KOPT-K1 (cell line): ENCODE results near the gene SIL1.
"Not testable (repeated sequence)": the region's sequence is repeated elsewhere in the genome, so short reads cannot be mapped to it uniquely, and the experiment has no call there.

ENCODE experiments used
- H3K27ac ChIP-seq: fragments of 200-600 bp; sonication (generic); 2 replicates; pipeline ENCODE4 v1.5.1; 2016; ENCODE audit warnings: antibody characterized with exemption, mild to moderate bottlenecking, low read depth, low read length; ENCODE audit not compliant: poor library complexity, severe bottlenecking
- H3K36me3 ChIP-seq: fragments of 200-600 bp; sonication (generic); 2 replicates; pipeline ENCODE4 v1.5.1; 2017; ENCODE audit warnings: antibody characterized with exemption, mild to moderate bottlenecking, low read length, moderate library complexity; ENCODE audit not compliant: insufficient read depth
- H3K9me3 ChIP-seq: fragments of 200-600 bp; sonication (generic); 2 replicates; pipeline ENCODE4 v1.5.1; 2017; ENCODE audit warnings: antibody characterized with exemption, low read length, mild to moderate bottlenecking; ENCODE audit not compliant: insufficient read depth, poor library complexity, severe bottlenecking

Gene SIL1

GRCh38 chr5:138926257-138926656 lies 271.9 kb downstream of the SIL1 start:
- Histone ChIP-seq H3K36me3 (peaks cover 12% of the 10 kb centered on the region; the same call in 1 of the 2 replicates), H3K9me3 (no peaks in the 10 kb centered on the region), H3K27ac (no peak overlapping the region)

GRCh38 chr5:138925090-138925635 lies 273.0 kb downstream of the SIL1 start:
- no peaks in the 10 kb centered on the region for H3K9me3 ChIP-seq
- H3K27ac ChIP-seq: no peak overlapping the region
- peaks cover 5% of the 10 kb centered on the region; the same call in 1 of the 2 replicates for H3K36me3 ChIP-seq

GRCh38 chr5:138922494-138922893 lies 275.7 kb downstream of the SIL1 start:
- no peak overlapping the region for H3K27ac ChIP-seq
- H3K36me3 ChIP-seq: peaks cover 5% of the 10 kb centered on the region; the same call in 1 of the 2 replicates
- no peaks in the 10 kb centered on the region for H3K9me3 ChIP-seq

- not testable (repeated sequence) for H3K9me3 ChIP-seq, H3K27ac ChIP-seq, H3K36me3 ChIP-seq
These were observed 276.8 kb downstream of the SIL1 start for GRCh38 chr5:138921362-138921761.

- Histone ChIP-seq H3K27ac (no peak overlapping the region), H3K9me3 (no peaks in the 10 kb centered on the region), H3K36me3 (peaks cover 5% of the 10 kb centered on the region; the same call in 1 of the 2 replicates)
These were observed 278.0 kb downstream of the SIL1 start for GRCh38 chr5:138920181-138920580.

- H3K36me3 ChIP-seq: no peaks in the 10 kb centered on the region
- H3K27ac ChIP-seq: no peak overlapping the region
- no peaks in the 10 kb centered on the region for H3K9me3 ChIP-seq
These were observed 279.5 kb downstream of the SIL1 start for GRCh38 chr5:138918686-138919085.

GRCh38 chr5:138914338-138914737 lies 283.8 kb downstream of the SIL1 start:
- H3K27ac ChIP-seq: no peak overlapping the region
- no peaks in the 10 kb centered on the region for H3K36me3 ChIP-seq
- H3K9me3 ChIP-seq: peaks cover 11% of the 10 kb centered on the region

- no peak overlapping the region for H3K27ac ChIP-seq
- H3K36me3 ChIP-seq: no peaks in the 10 kb centered on the region
- peaks cover 11% of the 10 kb centered on the region for H3K9me3 ChIP-seq
These were observed 284.4 kb downstream of the SIL1 start for GRCh38 chr5:138913773-138914172.

GRCh38 chr5:138912093-138912492 lies 286.1 kb downstream of the SIL1 start:
- H3K36me3 ChIP-seq: no peaks in the 10 kb centered on the region
- H3K27ac ChIP-seq: no peak overlapping the region

GRCh38 chr5:138911441-138911840 lies 286.7 kb downstream of the SIL1 start:
- Histone ChIP-seq H3K36me3 (no peaks in the 10 kb centered on the region), H3K27ac (no peak overlapping the region), H3K9me3 (peaks cover 11% of the 10 kb centered on the region)

More at GRCh38 chr5:138912093-138912492, 286.1 kb downstream of the SIL1 start:
- peaks cover 11% of the 10 kb centered on the region for H3K9me3 ChIP-seq

GRCh38 chr5:138910546-138911185 lies 287.5 kb downstream of the SIL1 start:
- H3K27ac ChIP-seq: no peak overlapping the region
- no peaks in the 10 kb centered on the region for H3K36me3 ChIP-seq
- H3K9me3 ChIP-seq: peaks cover 11% of the 10 kb centered on the region

GRCh38 chr5:138909734-138910133 lies 288.4 kb downstream of the SIL1 start:
- Histone ChIP-seq H3K9me3 (peaks cover 11% of the 10 kb centered on the region), H3K27ac (no peak overlapping the region), H3K36me3 (no peaks in the 10 kb centered on the region; the same call in 1 of the 2 replicates)

- Histone ChIP-seq H3K9me3 (peaks cover 10% of the 10 kb centered on the region), H3K27ac (no peak overlapping the region)
These were observed 292.6 kb downstream of the SIL1 start for GRCh38 chr5:138905541-138905940.

GRCh38 chr5:138903130-138903775 lies 294.9 kb downstream of the SIL1 start:
- no peaks in the 10 kb centered on the region; the same call in 1 of the 2 replicates for H3K36me3 ChIP-seq
- no peaks in the 10 kb centered on the region for H3K9me3 ChIP-seq
- no peak overlapping the region for H3K27ac ChIP-seq

More at GRCh38 chr5:138905541-138905940, 292.6 kb downstream of the SIL1 start:
- no peaks in the 10 kb centered on the region; the same call in 1 of the 2 replicates for H3K36me3 ChIP-seq

GRCh38 chr5:138901716-138902115 lies 296.5 kb downstream of the SIL1 start:
- Histone ChIP-seq H3K9me3 (no peaks in the 10 kb centered on the region), H3K27ac (no peak overlapping the region), H3K36me3 (no peaks in the 10 kb centered on the region; the same call in 1 of the 2 replicates)
